ENCODE results near the gene RAI1.
"Not testable (repeated sequence)": the region's sequence is repeated elsewhere in the genome, so short reads cannot be mapped to it uniquely, and the experiment has no call there.

RAI1 gene

DNA sequence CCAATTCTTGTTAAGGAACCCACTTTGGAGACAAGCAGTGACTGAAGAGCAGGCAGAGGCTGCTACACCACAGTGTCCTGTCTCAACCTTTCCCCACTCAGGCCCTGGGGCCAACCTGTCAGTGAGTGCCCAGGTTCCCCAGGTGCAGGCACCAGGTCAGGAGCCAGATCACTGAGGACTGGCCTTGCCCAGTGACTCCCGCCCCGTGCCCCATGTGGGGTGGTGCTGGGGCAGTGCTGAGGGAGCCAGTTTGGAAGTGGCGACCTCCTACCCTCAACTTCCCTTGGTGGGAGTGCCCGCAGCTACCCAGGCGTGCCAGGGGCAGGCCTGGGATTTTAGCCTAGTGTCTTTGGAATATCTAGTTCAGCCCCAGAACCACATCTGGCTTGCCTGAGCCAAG, 126.2 kb downstream of the RAI1 start (continued):
- TF ChIP-seq, protein P1, sequence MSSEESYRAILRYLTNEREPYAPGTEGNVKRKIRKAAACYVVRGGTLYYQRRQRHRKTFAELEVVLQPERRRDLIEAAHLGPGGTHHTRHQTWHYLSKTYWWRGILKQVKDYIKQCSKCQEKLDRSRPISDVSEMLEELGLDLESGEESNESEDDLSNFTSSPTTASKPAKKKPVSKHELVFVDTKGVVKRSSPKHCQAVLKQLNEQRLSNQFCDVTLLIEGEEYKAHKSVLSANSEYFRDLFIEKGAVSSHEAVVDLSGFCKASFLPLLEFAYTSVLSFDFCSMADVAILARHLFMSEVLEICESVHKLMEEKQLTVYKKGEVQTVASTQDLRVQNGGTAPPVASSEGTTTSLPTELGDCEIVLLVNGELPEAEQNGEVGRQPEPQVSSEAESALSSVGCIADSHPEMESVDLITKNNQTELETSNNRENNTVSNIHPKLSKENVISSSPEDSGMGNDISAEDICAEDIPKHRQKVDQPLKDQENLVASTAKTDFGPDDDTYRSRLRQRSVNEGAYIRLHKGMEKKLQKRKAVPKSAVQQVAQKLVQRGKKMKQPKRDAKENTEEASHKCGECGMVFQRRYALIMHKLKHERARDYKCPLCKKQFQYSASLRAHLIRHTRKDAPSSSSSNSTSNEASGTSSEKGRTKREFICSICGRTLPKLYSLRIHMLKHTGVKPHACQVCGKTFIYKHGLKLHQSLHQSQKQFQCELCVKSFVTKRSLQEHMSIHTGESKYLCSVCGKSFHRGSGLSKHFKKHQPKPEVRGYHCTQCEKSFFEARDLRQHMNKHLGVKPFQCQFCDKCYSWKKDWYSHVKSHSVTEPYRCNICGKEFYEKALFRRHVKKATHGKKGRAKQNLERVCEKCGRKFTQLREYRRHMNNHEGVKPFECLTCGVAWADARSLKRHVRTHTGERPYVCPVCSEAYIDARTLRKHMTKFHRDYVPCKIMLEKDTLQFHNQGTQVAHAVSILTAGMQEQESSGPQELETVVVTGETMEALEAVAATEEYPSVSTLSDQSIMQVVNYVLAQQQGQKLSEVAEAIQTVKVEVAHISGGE (tag by site-specific recombination; conservative IDR thresholded peaks at IDR 0.05; ENCODE audit: low read depth) = no peak
- TF ChIP-seq ZNF391 (tag by site-specific recombination; IDR thresholded peaks at IDR 0.05; ENCODE audit: borderline replicate concordance, low read depth) (no peak), OSR2 (tag by site-specific recombination; IDR thresholded peaks at IDR 0.05) (no peak), ZNF366 (tag by site-specific recombination; conservative IDR thresholded peaks at IDR 0.05) (no peak), FEZF1 (tag by site-specific recombination; IDR thresholded peaks at IDR 0.05) (no peak)
- TF ChIP-seq, protein P2, sequence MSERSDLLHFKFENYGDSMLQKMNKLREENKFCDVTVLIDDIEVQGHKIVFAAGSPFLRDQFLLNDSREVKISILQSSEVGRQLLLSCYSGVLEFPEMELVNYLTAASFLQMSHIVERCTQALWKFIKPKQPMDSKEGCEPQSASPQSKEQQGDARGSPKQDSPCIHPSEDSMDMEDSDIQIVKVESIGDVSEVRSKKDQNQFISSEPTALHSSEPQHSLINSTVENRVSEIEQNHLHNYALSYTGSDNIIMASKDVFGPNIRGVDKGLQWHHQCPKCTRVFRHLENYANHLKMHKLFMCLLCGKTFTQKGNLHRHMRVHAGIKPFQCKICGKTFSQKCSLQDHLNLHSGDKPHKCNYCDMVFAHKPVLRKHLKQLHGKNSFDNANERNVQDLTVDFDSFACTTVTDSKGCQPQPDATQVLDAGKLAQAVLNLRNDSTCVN (tag by site-specific recombination; optimal IDR thresholded peaks at IDR 0.05) = no peak

DNA sequence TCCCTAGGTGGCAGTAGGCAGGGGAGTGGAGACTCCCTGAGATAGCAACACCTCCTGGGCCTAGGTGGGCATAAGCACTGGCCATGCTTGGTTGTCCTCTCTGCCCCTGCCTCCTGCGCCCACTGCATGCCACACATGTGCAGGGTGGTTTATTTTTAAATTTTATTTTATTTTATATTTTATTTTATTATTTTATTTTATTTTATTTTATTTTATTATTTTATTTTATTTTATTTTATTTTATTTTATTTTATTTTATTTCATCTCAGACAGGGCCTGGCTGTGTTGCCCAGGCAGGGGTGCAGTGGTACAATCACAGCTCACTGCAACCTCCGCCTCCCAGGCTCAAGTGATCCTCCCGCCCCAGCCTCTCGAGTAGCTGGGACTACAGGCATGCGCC, 126.9 kb downstream of the RAI1 start:
- H3K36me3 ChIP-seq (ENCODE audit: control insufficient read depth in 2 of 2, insufficient read depth in 1 of 2, low read length in 2 of 2) = peaks cover 0 to 70% of the 10 kb centered on the region in 2 experiments; a peak in 2 of 3 replicates

DNA sequence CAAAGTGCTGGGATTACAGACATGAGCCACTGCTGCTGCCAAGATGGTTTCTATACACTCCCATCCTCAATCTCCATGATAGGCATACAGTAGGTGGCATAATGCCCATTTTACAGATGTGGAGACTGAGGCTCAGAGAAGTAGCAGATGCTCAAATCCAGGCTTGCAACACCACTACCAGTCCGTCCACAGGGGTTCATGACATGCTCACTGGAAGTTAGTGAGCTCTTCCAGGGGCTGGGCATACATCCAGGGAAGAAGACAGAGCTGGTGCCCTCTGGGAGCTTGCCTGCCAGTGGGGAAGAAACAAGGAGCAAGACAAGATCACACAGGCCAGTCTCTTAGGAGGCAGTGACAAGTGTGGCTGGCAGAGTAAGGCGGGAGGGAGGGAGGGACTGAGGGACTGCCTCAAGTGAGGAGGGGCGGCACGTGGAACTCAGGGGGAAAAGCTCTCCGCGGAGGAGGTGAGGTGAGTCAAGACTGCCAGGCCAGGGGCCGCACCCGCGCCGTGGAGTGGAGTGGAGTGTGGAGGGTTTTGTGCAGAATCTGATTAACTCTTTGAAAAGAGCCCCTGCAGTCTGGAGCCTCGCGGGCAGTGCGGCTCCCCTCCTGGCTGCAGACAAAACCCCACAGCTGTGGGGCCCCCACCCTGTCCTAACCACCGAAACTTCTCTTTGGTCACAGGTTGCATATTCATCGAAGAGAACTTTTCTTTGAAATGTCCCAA, 127.6 kb downstream of the RAI1 start:
- Histone ChIP-seq H3K27ac (ENCODE audit: extremely low read depth, low read depth, low read length) (no peak overlapping the region), H3K36me3 (ENCODE audit: control insufficient read depth in 2 of 2, insufficient read depth in 1 of 2, low read length in 2 of 2) (peaks cover 0 to 68% of the 10 kb centered on the region in 2 experiments; a peak in 2 of 3 replicates), H3K4me3 (ENCODE audit: low read depth, low read length) (no peak overlapping the region), H3K4me1 (ENCODE audit: control insufficient read depth, insufficient read depth, low read length) (peaks cover 6% of the 10 kb centered on the region), H3K9me3 (ENCODE audit: control insufficient read depth, insufficient read depth, low read depth, low read length) (no peaks in the 10 kb centered on the region)
- ChIA-PET POLR2A (interaction anchor here (1.0 to 2.6 kb wide), 3 partner anchors 9 to 129 kb away, joined by 5 to 9 read pairs (median 5); partner anchors contain the start of gene SREBF1), CTCF (interaction anchor here (1.1 to 2.3 kb wide), 3 partner anchors 12 to 128 kb away, joined by 4 to 6 read pairs (median 5); no protein-coding TSS in a partner anchor)
- no peak for TF ChIP-seq PRDM1 (tag by site-specific recombination; IDR thresholded peaks at IDR 0.05)
- no peak for TF ChIP-seq KLF10 (tag by site-specific recombination; IDR thresholded peaks at IDR 0.05)
- no peak for TF ChIP-seq ZFP69B (tag by site-specific recombination; IDR thresholded peaks at IDR 0.05)
- no peak for TF ChIP-seq ZNF404 (tag by site-specific recombination; IDR thresholded peaks at IDR 0.05)
- TF ChIP-seq KLF8 (tag by site-specific recombination; IDR thresholded peaks at IDR 0.05) = peak; percentile 85
- no peak for TF ChIP-seq MYNN (tag by site-specific recombination; IDR thresholded peaks at IDR 0.05; ENCODE audit: borderline replicate concordance)
- no peak for TF ChIP-seq ZBTB21 (tag by site-specific recombination; IDR thresholded peaks at IDR 0.05)
- no peak for TF ChIP-seq ZNF335 (tag by site-specific recombination; conservative IDR thresholded peaks at IDR 0.05)
- 0 out of 2 replicates have a peak, but pooled peaks have one; percentile 34 for TF ChIP-seq SP7 (tag by site-specific recombination; IDR thresholded peaks at IDR 0.05)
- TF ChIP-seq ZNF112 (tag by site-specific recombination; IDR thresholded peaks at IDR 0.05) = no peak
- no peak for TF ChIP-seq ZNF114 (tag by site-specific recombination; IDR thresholded peaks at IDR 0.05)
- no peak for TF ChIP-seq ZNF843 (tag by site-specific recombination; IDR thresholded peaks at IDR 0.05)
- no peak for TF ChIP-seq ZNF211 (tag by site-specific recombination; IDR thresholded peaks at IDR 0.05; ENCODE audit: low read depth)
- TF ChIP-seq BCL11B (tag by site-specific recombination; IDR thresholded peaks at IDR 0.05; ENCODE audit: low read depth) = no peak
- TF ChIP-seq, protein P3, sequence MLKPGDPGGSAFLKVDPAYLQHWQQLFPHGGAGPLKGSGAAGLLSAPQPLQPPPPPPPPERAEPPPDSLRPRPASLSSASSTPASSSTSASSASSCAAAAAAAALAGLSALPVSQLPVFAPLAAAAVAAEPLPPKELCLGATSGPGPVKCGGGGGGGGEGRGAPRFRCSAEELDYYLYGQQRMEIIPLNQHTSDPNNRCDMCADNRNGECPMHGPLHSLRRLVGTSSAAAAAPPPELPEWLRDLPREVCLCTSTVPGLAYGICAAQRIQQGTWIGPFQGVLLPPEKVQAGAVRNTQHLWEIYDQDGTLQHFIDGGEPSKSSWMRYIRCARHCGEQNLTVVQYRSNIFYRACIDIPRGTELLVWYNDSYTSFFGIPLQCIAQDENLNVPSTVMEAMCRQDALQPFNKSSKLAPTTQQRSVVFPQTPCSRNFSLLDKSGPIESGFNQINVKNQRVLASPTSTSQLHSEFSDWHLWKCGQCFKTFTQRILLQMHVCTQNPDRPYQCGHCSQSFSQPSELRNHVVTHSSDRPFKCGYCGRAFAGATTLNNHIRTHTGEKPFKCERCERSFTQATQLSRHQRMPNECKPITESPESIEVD (tag by site-specific recombination; IDR thresholded peaks at IDR 0.05) = no peak
- TF ChIP-seq, protein P4, sequence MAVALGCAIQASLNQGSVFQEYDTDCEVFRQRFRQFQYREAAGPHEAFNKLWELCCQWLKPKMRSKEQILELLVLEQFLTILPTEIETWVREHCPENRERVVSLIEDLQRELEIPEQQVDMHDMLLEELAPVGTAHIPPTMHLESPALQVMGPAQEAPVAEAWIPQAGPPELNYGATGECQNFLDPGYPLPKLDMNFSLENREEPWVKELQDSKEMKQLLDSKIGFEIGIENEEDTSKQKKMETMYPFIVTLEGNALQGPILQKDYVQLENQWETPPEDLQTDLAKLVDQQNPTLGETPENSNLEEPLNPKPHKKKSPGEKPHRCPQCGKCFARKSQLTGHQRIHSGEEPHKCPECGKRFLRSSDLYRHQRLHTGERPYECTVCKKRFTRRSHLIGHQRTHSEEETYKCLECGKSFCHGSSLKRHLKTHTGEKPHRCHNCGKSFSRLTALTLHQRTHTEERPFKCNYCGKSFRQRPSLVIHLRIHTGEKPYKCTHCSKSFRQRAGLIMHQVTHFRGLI (tag by site-specific recombination; IDR thresholded peaks at IDR 0.05) = no peak
- no peak for TF ChIP-seq ZNF654 (tag by site-specific recombination; IDR thresholded peaks at IDR 0.05; ENCODE audit: low read depth)

More for the DNA sequence above, 126.9 kb downstream of the RAI1 start:
- not testable (repeated sequence) for H3K4me1 ChIP-seq (ENCODE audit: control insufficient read depth, insufficient read depth, low read length); H3K4me3 ChIP-seq (ENCODE audit: low read depth, low read length); H3K9me3 ChIP-seq (ENCODE audit: control insufficient read depth, insufficient read depth, low read depth, low read length)
- ChIA-PET POLR2A (interaction anchor here (1.8 to 2.6 kb wide), 2 partner anchors 10 to 28 kb away, joined by 5 to 9 read pairs; partner anchors contain the start of gene SREBF1), CTCF (interaction anchor here (0.7 to 2.3 kb wide), 2 partner anchors 26 to 52 kb away, joined by 3 to 6 read pairs; no protein-coding TSS in a partner anchor)
- H3K27ac ChIP-seq (ENCODE audit: extremely low read depth, low read depth, low read length) = 0 out of 2 replicates have a peak overlapping the region, but pooled peaks have one; percentile 6

All from HEK293 (cell line).